ENCODE results near the gene F11R. TPM values are rescaled to one million over a fixed set of nuclear protein-coding genes. Genes with fewer than 3 reads are reported as not detected.

The F11R gene
- total RNA-seq, 1 donor from 2014 or later, result 178 TPM

- TF ChIP-seq CTCF (IDR thresholded peaks at IDR 0.05), result no peak
- no peak for TF ChIP-seq POLR2A (IDR thresholded peaks at IDR 0.05)
- TF ChIP-seq POLR2AphosphoS5 (IDR thresholded peaks at IDR 0.05; ENCODE audit: insufficient read depth in 1 of 2, low read depth in 1 of 2), result no peak
- no peaks in the 10 kb centered on the region for H3K27me3 ChIP-seq
- H3K9me3 ChIP-seq, result no peaks in the 10 kb centered on the region
- no peak overlapping the region for H3K27ac ChIP-seq
- H3K4me1 ChIP-seq, result peaks cover 5% of the 10 kb centered on the region
- intact Hi-C loops (cut with DNase I), result no loop called here
- H3K36me3 ChIP-seq, result peaks cover 0 to 19% of the 10 kb centered on the region in 2 donors
- no peak for DNase-seq (ENCODE audit: extremely low spot score in 2 of 2)
- H3K4me3 ChIP-seq, result no peak overlapping the region
Observed at GRCh38 chr1:161000736-161001480, 20.0 kb downstream of the F11R start.

GRCh38 chr1:160999376-160999775 is 21.6 kb downstream of the F11R start:
- DNase-seq (ENCODE audit: extremely low spot score in 2 of 2), result no peak
- no peak for TF ChIP-seq POLR2AphosphoS5 (IDR thresholded peaks at IDR 0.05; ENCODE audit: insufficient read depth in 1 of 2, low read depth in 1 of 2)
- TF ChIP-seq CTCF (IDR thresholded peaks at IDR 0.05), result no peak
- no peak for TF ChIP-seq POLR2A (IDR thresholded peaks at IDR 0.05)
- Histone ChIP-seq H3K4me3 (no peak overlapping the region), H3K9me3 (no peaks in the 10 kb centered on the region), H3K36me3 (peaks cover 0 to 19% of the 10 kb centered on the region in 2 donors), H3K27me3 (no peaks in the 10 kb centered on the region), H3K4me1 (peaks cover 5% of the 10 kb centered on the region), H3K27ac (no peak overlapping the region)
- intact Hi-C loops (cut with DNase I), result loop anchor here (10.0 kb wide), 1 partner anchor 95 kb away; the partner anchor contains the start of gene KLHDC9

GRCh38 chr1:160997323-160998038 is 23.5 kb downstream of the F11R start:
- peaks cover 5% of the 10 kb centered on the region for H3K4me1 ChIP-seq
- H3K36me3 ChIP-seq, result peaks cover 0 to 19% of the 10 kb centered on the region in 2 donors
- H3K27me3 ChIP-seq, result no peaks in the 10 kb centered on the region
- no peak overlapping the region for H3K4me3 ChIP-seq
- no peak for DNase-seq (ENCODE audit: extremely low spot score in 2 of 2)
- no peak overlapping the region for H3K27ac ChIP-seq
- intact Hi-C loops (cut with DNase I), result loop anchor here (10.0 kb wide), 1 partner anchor 97 kb away; the partner anchor contains the start of gene KLHDC9
- no peaks in the 10 kb centered on the region for H3K9me3 ChIP-seq
- TF ChIP-seq POLR2A (IDR thresholded peaks at IDR 0.05) (no peak), CTCF (IDR thresholded peaks at IDR 0.05) (peak in 1 of 3 experiments; percentile 44)

DNA sequence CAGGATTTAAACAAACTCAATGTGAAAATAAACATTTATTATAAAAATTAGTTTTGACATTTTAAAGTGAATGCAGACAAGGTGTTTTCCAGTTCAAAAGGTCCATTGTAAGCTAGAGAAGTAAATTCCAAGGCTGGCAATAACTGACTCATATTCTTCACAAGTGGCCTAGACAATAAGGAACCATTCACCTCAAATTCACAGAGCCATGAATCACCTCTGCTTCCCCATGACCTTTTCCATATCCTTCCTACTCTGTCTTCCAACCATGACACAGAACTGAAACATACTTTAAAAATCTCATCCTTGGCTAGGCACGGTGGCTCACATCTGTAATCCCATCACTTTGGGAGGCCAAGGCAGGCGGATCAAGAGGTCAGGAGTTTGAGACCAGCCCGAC is 24.8 kb downstream of the F11R start:
- no peak overlapping the region for H3K27ac ChIP-seq

More for the DNA sequence above, 24.8 kb downstream of the F11R start:
- intact Hi-C loops (cut with DNase I), result loop anchor here (10.0 kb wide), 1 partner anchor 99 kb away; the partner anchor contains the start of gene KLHDC9
- TF ChIP-seq POLR2A (IDR thresholded peaks at IDR 0.05) (no peak), POLR2AphosphoS5 (IDR thresholded peaks at IDR 0.05; ENCODE audit: insufficient read depth in 1 of 2, low read depth in 1 of 2) (no peak), CTCF (IDR thresholded peaks at IDR 0.05) (no peak)
- Histone ChIP-seq H3K36me3 (peaks cover 0 to 19% of the 10 kb centered on the region in 2 donors), H3K27me3 (no peaks in the 10 kb centered on the region), H3K9me3 (no peaks in the 10 kb centered on the region), H3K4me1 (peaks cover 5% of the 10 kb centered on the region), H3K4me3 (no peak overlapping the region)
- DNase-seq (ENCODE audit: extremely low spot score in 2 of 2), result no peak
